ENCODE results near the gene RPL5.

Gene RPL5

GRCh38 chr1:92820024-92820423, 11.8 kb upstream of the RPL5 start:
- DNase-seq (ENCODE audit: low read depth) = no peak

GRCh38 chr1:92820551-92820950, 11.3 kb upstream of the RPL5 start:
- no peak for DNase-seq (ENCODE audit: low read depth)

GRCh38 chr1:92822879-92823278, 9.0 kb upstream of the RPL5 start:
- DNase-seq (ENCODE audit: low read depth) = no peak

- no peak for DNase-seq (ENCODE audit: low read depth)
These were observed 5.0 kb upstream of the RPL5 start for GRCh38 chr1:92826792-92827191.

GRCh38 chr1:92831368-92831761, 475 bp upstream of the RPL5 start:
- DNase-seq (ENCODE audit: low read depth) = no peak

- DNase-seq (ENCODE audit: low read depth) = no peak
These were observed 786 bp downstream of the RPL5 start for GRCh38 chr1:92832537-92833114.

- no peak for DNase-seq (ENCODE audit: low read depth)
These were observed 2.0 kb downstream of the RPL5 start for GRCh38 chr1:92833840-92834239.

- no peak for DNase-seq (ENCODE audit: low read depth)
These were observed 2.8 kb downstream of the RPL5 start for GRCh38 chr1:92834617-92835016.

GRCh38 chr1:92837062-92837461, 5.2 kb downstream of the RPL5 start:
- no peak for DNase-seq (ENCODE audit: low read depth)

- no peak for DNase-seq (ENCODE audit: low read depth)
These were observed 6.7 kb downstream of the RPL5 start for GRCh38 chr1:92838519-92838918.

GRCh38 chr1:92839442-92839841, 7.6 kb downstream of the RPL5 start:
- DNase-seq (ENCODE audit: low read depth) = no peak

- no peak for DNase-seq (ENCODE audit: low read depth)
These were observed 8.8 kb downstream of the RPL5 start for GRCh38 chr1:92840600-92840999.

- no peak for DNase-seq (ENCODE audit: low read depth)
These were observed 10.5 kb downstream of the RPL5 start for GRCh38 chr1:92842082-92843045.

GRCh38 chr1:92843046-92843423, 11.2 kb downstream of the RPL5 start:
- DNase-seq (ENCODE audit: low read depth) = no peak

GRCh38 chr1:92843429-92844352, 11.9 kb downstream of the RPL5 start:
- DNase-seq (ENCODE audit: low read depth) = no peak

GRCh38 chr1:92844439-92844838, 12.6 kb downstream of the RPL5 start:
- DNase-seq (ENCODE audit: low read depth) = no peak

- DNase-seq (ENCODE audit: low read depth) = no peak
These were observed 14.1 kb downstream of the RPL5 start for GRCh38 chr1:92845908-92846307.

GRCh38 chr1:92848201-92848600, 16.4 kb downstream of the RPL5 start:
- DNase-seq (ENCODE audit: low read depth) = no peak

- no peak for DNase-seq (ENCODE audit: low read depth)
These were observed 18.2 kb downstream of the RPL5 start for GRCh38 chr1:92850019-92850418.

- no peak for DNase-seq (ENCODE audit: low read depth)
These were observed 19.9 kb downstream of the RPL5 start for GRCh38 chr1:92851729-92852128.

GRCh38 chr1:92853299-92853698, 21.5 kb downstream of the RPL5 start:
- no peak for DNase-seq (ENCODE audit: low read depth)

GRCh38 chr1:92854101-92854785, 22.4 kb downstream of the RPL5 start:
- no peak for DNase-seq (ENCODE audit: low read depth)
